Gastroesophageal sphincter (tissue), 3 donors: ENCODE data around the gene CALY.

Source experiments
- CTCF ChIP-seq, 4 experiments: fragments of 200-600 bp in 2 of 4; fragments of 450-650 bp in 2 of 4; sonication (generic) in 1 of 4; IDR thresholded peaks; one replicate each; pipeline ENCODE4 v1.5.1; 2017 to 2019; ENCODE audit warnings: antibody characterized with exemption in 4 of 4, mild to moderate bottlenecking in 2 of 4, moderate library complexity in 2 of 4
- EP300 ChIP-seq: sonication (generic); formaldehyde crosslinking; IDR thresholded peaks from one replicate; pipeline ENCODE4 v1.6.1; 2017; ENCODE audit warnings: antibody characterized with exemption, mild to moderate bottlenecking
- POLR2A ChIP-seq, 2 donors: fragments of 450-650 bp; IDR thresholded peaks; one replicate each; pipeline ENCODE4 v1.6.1; 2017; ENCODE audit warnings: antibody characterized with exemption in 2 of 2, mild to moderate bottlenecking in 2 of 2, moderate library complexity in 1 of 2
- POLR2AphosphoS5 ChIP-seq: sonication (generic); formaldehyde crosslinking; IDR thresholded peaks from one replicate; pipeline ENCODE4 v1.6.1; 2017; ENCODE audit warnings: antibody characterized with exemption

GRCh38 chr10:133366751-133367150 is 30.1 kb upstream of the CALY start:
- TF ChIP-seq CTCF (IDR thresholded peaks at IDR 0.05), result no peak
- no peak for TF ChIP-seq POLR2A (IDR thresholded peaks at IDR 0.05)
- TF ChIP-seq POLR2AphosphoS5, result no peak
- no peak for TF ChIP-seq EP300
